BLaER1 treated with 17β-estradiol and CSF1 and Interleukin-3, amounts not matched to agents 10 nM and 100 nM (cell line): Measurements from ENCODE around the gene KCNAB2.

Experiments
- H3K27ac ChIP-seq, 11 experiments: shearing (Covaris generic); formaldehyde crosslinking; 2 replicates each; pipeline ENCODE4 v1.8.1; 2022
- H3K27me3 ChIP-seq, 11 experiments: shearing (Covaris generic); formaldehyde crosslinking; 2 replicates each; pipeline ENCODE4 v1.8.1; 2022
- H3K36me3 ChIP-seq, 11 experiments: shearing (Covaris generic); formaldehyde crosslinking; 2 replicates each; pipeline ENCODE4 v1.8.1; 2022
- H3K4me1 ChIP-seq, 10 experiments: shearing (Covaris generic); formaldehyde crosslinking; 2 replicates each; pipeline ENCODE4 v1.8.1; 2022
- H3K4me2 ChIP-seq, 11 experiments: shearing (Covaris generic); formaldehyde crosslinking; 2 replicates each; pipeline ENCODE4 v1.8.1; 2022
- H3K4me3 ChIP-seq, 10 experiments: shearing (Covaris generic); formaldehyde crosslinking; 2 replicates each; pipeline ENCODE4 v1.8.1; 2022
- H3K9ac ChIP-seq, 11 experiments: shearing (Covaris generic); formaldehyde crosslinking; 2 replicates each; pipeline ENCODE4 v1.8.1; 2022
- H3K9me3 ChIP-seq, 11 experiments: shearing (Covaris generic); formaldehyde crosslinking; replicated peaks in 1 of 11; 2 replicates each; pipeline ENCODE4 v1.8.1; 2022
- H4K20me1 ChIP-seq, 11 experiments: shearing (Covaris generic); formaldehyde crosslinking; 2 replicates each; pipeline ENCODE4 v1.8.1; 2022
- Cebpa-rat ChIP-seq, 11 experiments: shearing (Covaris generic); IDR thresholded peaks; 2 replicates each; pipeline ENCODE4 v1.8.1; 2022

KCNAB2 gene

DNA sequence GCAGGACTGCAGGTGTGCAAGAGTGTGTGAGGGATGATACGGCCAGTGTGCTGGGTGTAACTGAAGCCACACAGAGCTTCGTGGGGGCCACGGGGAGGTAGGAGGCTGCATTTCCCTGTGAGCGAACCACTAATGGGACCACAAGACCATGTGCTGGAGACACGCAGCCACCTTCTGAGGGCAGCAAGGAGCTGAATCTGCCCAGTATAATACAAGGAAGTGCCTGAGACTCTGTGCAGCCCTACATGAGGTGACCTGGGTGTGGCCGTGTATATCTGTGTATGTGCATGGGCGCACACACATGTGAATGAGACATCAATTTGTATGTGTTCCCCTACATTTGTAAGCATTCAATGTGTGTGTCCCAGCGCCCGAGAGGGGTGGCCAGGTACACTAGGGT lies 83.6 kb downstream of the KCNAB2 start:
- Histone ChIP-seq H3K36me3 (peaks cover 0 to 15% (median 0%) of the 10 kb centered on the region in 11 experiments; a peak in 4 of 22 replicates), H3K4me1 (peaks cover 9 to 52% (median 45%) of the 10 kb centered on the region in 10 experiments), H3K27me3 (no peaks in the 10 kb centered on the region), H3K4me3 (no peak overlapping the region), H4K20me1 (peaks cover 0 to 6% (median 0%) of the 10 kb centered on the region in 11 experiments; a peak in 2 of 22 replicates), H3K9ac (no peak overlapping the region), H3K27ac (no peak overlapping the region), H3K9me3 (peaks cover 24 to 32% (median 27%) of the 10 kb centered on the region in 11 experiments), H3K4me2 (no peak overlapping the region)
- TF ChIP-seq Cebpa-rat (IDR thresholded peaks at IDR 0.05) = no peak

DNA sequence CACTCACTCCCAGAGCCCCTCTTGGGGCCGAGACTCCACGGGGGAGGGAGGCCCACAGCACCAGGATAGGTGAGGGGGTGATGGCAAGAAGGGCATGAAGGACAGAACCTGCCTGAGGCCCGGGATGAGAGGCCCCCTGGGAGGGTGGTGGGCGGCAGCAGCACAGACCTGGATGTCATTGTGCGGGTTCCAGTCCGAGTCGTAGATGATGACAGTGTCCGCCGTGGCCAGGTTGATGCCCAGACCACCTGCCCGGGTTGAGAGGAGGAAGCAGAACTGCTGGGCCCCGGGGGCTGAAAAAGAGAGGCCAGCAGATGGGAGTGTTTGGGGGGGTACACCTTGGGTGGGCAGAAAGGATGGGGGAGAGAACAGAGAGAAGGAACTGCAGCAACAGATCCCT lies 84.3 kb downstream of the KCNAB2 start:
- H3K27ac ChIP-seq = no peak overlapping the region
- TF ChIP-seq Cebpa-rat (IDR thresholded peaks at IDR 0.05) = no peak
- peaks cover 0 to 6% (median 0%) of the 10 kb centered on the region in 11 experiments; a peak in 2 of 22 replicates for H4K20me1 ChIP-seq
- H3K36me3 ChIP-seq = peaks cover 0 to 15% (median 0%) of the 10 kb centered on the region in 11 experiments; a peak in 4 of 22 replicates
- peaks cover 24 to 32% (median 27%) of the 10 kb centered on the region in 11 experiments for H3K9me3 ChIP-seq
- no peaks in the 10 kb centered on the region for H3K27me3 ChIP-seq
- H3K4me3 ChIP-seq = no peak overlapping the region
- peaks cover 9 to 46% (median 40%) of the 10 kb centered on the region in 10 experiments for H3K4me1 ChIP-seq
- no peak overlapping the region for H3K9ac ChIP-seq
- no peak overlapping the region for H3K4me2 ChIP-seq

DNA sequence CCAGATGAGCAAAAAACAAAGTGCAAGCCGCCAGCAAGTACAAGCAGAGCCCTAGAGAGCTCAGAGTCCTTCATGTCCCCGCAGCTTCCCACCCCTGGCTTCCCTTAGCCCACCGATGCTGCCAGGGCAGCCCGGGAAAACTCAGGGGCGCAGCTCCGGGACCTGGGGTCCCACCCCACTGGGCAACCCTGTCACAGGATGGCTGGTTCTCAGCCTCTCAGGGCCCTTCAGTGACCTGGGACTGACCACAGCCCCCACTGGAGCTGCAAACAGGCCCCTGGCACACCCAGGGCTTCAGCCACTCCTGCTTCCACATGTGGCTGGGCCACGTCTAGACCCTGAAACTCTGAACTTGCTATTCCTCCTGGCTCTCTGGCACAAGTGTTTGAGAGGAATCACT lies 84.9 kb downstream of the KCNAB2 start:
- H3K4me2 ChIP-seq = no peak overlapping the region
- no peak overlapping the region for H3K27ac ChIP-seq
- H3K27me3 ChIP-seq = no peaks in the 10 kb centered on the region

DNA sequence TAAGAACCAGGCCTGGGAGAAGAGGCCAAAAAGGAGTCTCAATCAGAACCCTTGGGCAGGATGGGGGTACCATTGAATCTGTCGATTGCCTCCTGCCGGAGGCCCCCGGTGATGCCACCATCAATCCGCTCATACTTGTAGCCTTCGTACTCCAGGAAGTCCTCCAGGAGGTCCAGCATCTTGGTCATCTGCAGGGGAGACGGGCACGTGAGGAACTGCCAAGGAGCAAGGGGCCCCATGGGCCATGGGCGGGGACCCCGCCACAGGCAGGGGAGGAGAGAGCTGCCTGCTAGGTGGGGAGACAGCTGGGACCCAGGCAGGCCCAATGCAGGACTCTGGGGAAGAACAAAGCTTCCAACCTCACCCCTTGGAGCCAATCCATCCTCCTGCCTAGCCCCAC lies 85.9 kb downstream of the KCNAB2 start:
- Histone ChIP-seq H3K36me3 (peaks cover 0 to 15% (median 0%) of the 10 kb centered on the region in 11 experiments; a peak in 4 of 22 replicates), H4K20me1 (peaks cover 0 to 6% (median 0%) of the 10 kb centered on the region in 11 experiments; a peak in 2 of 22 replicates), H3K4me2 (no peak overlapping the region), H3K4me1 (peaks cover 9 to 31% (median 25%) of the 10 kb centered on the region in 10 experiments), H3K27ac (no peak overlapping the region), H3K27me3 (no peaks in the 10 kb centered on the region), H3K9me3 (peaks cover 24 to 32% (median 27%) of the 10 kb centered on the region in 11 experiments), H3K4me3 (no peak overlapping the region), H3K9ac (no peak overlapping the region)
- TF ChIP-seq Cebpa-rat (IDR thresholded peaks at IDR 0.05) = no peak

More for the DNA sequence above, 84.9 kb downstream of the KCNAB2 start:
- Histone ChIP-seq H3K36me3 (peaks cover 0 to 15% (median 0%) of the 10 kb centered on the region in 11 experiments; a peak in 4 of 22 replicates), H3K4me3 (no peak overlapping the region), H3K9ac (no peak overlapping the region), H3K9me3 (peaks cover 24 to 32% (median 27%) of the 10 kb centered on the region in 11 experiments), H4K20me1 (peaks cover 0 to 6% (median 0%) of the 10 kb centered on the region in 11 experiments; a peak in 2 of 22 replicates), H3K4me1 (peaks cover 9 to 41% (median 34%) of the 10 kb centered on the region in 10 experiments)
- TF ChIP-seq Cebpa-rat (IDR thresholded peaks at IDR 0.05) = no peak

DNA sequence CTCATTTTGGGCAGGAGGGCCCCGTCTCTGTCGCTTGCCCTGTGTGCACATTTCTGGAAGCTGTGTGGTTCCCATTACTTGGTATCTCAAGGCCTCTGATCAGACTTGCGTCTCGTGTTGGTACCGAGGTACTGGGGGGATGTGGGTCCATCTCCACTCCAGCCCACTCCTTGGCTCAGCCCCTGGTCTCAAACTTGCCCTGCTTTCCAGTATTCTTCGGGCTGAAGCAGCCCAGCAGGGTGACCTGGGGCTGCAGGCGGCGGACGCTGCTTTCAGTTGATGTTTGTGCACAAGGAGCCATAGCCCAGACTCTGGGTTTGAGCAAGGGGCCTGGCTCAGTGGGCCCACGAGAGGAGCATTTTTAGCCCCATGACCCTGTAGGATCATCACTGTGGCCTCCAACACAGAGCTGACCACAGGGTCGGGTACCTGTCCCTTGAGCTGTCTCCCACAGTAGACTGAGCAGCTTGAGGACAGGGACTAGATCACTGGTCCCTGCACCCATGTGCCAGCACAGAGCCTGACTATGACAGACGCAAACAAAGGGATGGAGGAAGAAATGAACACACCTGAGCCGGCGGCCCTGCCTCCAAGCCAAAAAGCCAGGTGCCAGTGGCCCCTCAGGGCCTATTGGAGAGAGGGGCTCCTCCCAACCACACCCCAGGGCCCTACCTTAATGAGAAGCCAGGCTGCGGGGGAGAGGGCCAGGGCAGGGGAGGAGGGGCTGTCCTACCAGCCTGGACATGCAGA lies 87.6 kb downstream of the KCNAB2 start:
- peaks cover 0 to 8% (median 0%) of the 10 kb centered on the region in 11 experiments; a peak in 2 of 22 replicates for H4K20me1 ChIP-seq
- TF ChIP-seq Cebpa-rat (IDR thresholded peaks at IDR 0.05) = no peak
- H3K36me3 ChIP-seq = peaks cover 0 to 15% (median 0%) of the 10 kb centered on the region in 11 experiments; a peak in 4 of 22 replicates
- H3K4me1 ChIP-seq = peaks cover 0 to 30% (median 21%) of the 10 kb centered on the region in 10 experiments; a peak in 14 of 20 replicates
- peaks cover 24 to 32% (median 27%) of the 10 kb centered on the region in 11 experiments for H3K9me3 ChIP-seq
- H3K9ac ChIP-seq = no peak overlapping the region
- no peak overlapping the region for H3K4me2 ChIP-seq
- no peak overlapping the region for H3K4me3 ChIP-seq
- H3K27me3 ChIP-seq = no peaks in the 10 kb centered on the region
- no peak overlapping the region for H3K27ac ChIP-seq

DNA sequence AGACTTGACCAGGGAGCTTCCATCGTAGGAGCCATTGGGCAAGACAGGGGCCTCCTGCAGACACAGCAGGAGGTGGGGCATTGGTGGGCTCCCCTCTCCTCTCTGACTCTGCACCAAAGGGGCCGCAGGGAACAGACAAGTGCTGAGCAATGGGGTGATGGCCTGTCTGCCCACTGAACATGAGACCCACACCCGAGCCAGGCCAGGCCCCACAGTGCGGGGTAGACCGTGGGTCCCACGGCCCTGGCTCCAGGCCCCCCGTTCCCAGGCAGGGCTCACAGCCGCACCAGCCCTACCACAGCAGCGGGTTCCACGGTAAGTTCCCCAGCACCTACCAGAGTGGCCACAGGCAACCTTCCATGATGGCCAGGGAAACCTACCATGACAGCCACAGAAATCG lies 88.5 kb downstream of the KCNAB2 start:
- no peak for TF ChIP-seq Cebpa-rat (IDR thresholded peaks at IDR 0.05)
- Histone ChIP-seq H3K4me3 (no peak overlapping the region), H3K9me3 (peaks cover 24 to 32% (median 27%) of the 10 kb centered on the region in 11 experiments), H4K20me1 (peaks cover 0 to 9% (median 0%) of the 10 kb centered on the region in 11 experiments; a peak in 2 of 22 replicates), H3K4me2 (no peak overlapping the region), H3K27ac (no peak overlapping the region), H3K4me1 (peaks cover 0 to 30% (median 18%) of the 10 kb centered on the region in 10 experiments; a peak in 12 of 20 replicates), H3K9ac (no peak overlapping the region), H3K27me3 (no peaks in the 10 kb centered on the region), H3K36me3 (peaks cover 0 to 15% (median 0%) of the 10 kb centered on the region in 11 experiments; a peak in 4 of 22 replicates)

DNA sequence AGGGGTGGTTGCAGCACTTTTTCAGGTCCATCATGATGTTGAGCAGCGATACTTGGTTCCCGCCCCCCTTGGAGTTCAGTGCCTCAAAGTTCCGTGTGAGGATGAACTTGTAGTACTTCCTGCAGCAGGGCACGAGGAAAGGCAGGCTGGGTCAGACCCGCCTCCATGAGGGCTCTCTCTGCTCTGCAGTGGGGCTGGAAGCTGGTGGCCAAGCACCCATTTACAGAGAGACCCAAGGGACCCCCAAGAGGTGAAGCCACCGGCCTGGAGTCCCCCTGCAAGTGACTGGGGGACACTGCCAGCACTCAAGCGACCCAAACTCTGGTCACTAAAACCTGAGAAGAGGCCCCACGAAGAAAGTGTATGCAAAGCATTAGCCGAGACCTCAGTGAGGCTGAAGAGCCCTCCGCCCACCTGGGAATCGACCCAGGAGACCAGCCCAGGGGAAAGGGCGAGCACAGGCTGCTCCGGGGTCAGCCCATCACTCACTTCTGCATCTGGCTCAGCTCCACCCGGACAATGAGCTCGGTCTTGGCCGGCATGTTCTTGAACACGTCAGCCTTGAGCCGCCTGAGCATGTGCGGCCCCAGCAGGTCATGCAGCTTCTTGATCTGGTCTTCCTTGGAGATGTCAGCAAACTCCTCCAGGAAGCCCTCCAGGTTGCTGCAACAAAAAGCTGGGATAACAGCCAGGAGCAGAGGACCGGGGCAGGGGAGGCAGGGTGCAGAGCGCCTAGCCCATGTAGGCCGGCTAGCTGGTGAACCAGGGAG lies 89.2 kb downstream of the KCNAB2 start:
- no peak overlapping the region for H3K27ac ChIP-seq
- H3K36me3 ChIP-seq = peaks cover 0 to 15% (median 0%) of the 10 kb centered on the region in 11 experiments; a peak in 4 of 22 replicates
- peaks cover 0 to 23% (median 15%) of the 10 kb centered on the region in 10 experiments; a peak in 12 of 20 replicates for H3K4me1 ChIP-seq
- H3K9me3 ChIP-seq = peaks cover 24 to 32% (median 27%) of the 10 kb centered on the region in 11 experiments
- H3K4me3 ChIP-seq = no peak overlapping the region
- H3K4me2 ChIP-seq = no peak overlapping the region
- H4K20me1 ChIP-seq = peaks cover 0 to 7% (median 0%) of the 10 kb centered on the region in 11 experiments; a peak in 1 of 22 replicates
- no peaks in the 10 kb centered on the region for H3K27me3 ChIP-seq
- no peak overlapping the region for H3K9ac ChIP-seq
- TF ChIP-seq Cebpa-rat (IDR thresholded peaks at IDR 0.05) = no peak

DNA sequence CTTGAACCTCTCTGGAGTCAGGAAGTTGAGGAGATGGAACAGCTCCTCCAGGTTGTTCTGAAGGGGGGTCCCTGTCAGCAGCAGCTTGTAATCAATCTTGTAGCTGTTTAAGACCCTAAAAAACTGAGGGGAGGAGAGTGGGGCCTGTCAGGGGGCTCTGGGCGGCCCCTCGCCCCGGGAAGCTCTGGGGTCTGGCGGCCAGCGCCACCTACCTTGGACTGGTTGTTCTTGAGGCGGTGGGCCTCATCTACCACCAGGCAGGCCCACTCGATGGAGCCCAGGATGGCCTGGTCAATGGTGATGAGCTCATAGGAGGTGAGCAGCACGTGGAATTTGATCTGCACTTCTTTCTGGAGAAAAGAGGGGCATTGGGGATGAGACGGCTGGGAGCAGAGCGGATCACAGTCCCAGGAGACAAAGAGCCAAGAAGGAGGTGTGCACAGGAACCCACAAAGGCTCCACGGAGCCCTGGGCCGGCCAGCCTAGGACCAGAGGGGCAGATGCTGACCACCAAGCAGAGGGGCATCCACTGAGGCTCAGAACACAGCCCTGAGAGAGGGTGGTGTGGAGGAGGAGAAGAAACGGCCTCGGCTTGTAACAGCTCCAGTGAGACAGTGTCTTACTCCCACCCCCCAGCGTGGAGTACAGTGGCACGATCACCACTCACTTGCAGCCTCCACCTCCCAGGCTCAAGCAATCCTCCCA lies 91.0 kb downstream of the KCNAB2 start:
- no peak for TF ChIP-seq Cebpa-rat (IDR thresholded peaks at IDR 0.05)
- Histone ChIP-seq H3K4me3 (no peak overlapping the region), H4K20me1 (peaks cover 0 to 7% (median 0%) of the 10 kb centered on the region in 11 experiments; a peak in 2 of 22 replicates), H3K9ac (no peak overlapping the region), H3K9me3 (peaks cover 18 to 25% (median 20%) of the 10 kb centered on the region in 11 experiments), H3K27ac (no peak overlapping the region), H3K27me3 (no peaks in the 10 kb centered on the region), H3K4me1 (peaks cover 0 to 31% (median 21%) of the 10 kb centered on the region in 10 experiments; a peak in 14 of 20 replicates), H3K36me3 (peaks cover 0 to 12% (median 0%) of the 10 kb centered on the region in 11 experiments; a peak in 4 of 22 replicates), H3K4me2 (no peak overlapping the region)
